ENCODE data around the gene YBEY.

DNA sequence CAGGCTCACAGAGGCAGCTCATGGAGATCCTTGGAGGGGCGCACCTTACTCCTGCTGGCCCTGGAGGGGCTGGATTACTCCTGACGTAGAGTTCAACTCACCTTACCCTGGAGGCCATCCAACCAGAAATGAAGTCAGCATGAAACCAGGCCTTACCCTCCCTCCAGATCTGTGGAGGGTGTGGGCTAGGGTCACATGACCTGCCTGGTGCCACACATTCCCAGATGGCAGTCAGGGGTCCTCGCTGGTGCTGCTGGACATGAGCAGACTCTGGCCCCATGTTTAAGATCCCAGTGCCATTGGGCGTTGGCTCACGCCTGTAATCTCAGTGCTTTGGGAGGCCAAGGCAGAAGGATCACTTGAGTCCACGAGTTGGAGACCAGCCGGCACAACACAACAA lies 33.0 kb downstream of the YBEY start:
- TF ChIP-seq, protein P1, sequence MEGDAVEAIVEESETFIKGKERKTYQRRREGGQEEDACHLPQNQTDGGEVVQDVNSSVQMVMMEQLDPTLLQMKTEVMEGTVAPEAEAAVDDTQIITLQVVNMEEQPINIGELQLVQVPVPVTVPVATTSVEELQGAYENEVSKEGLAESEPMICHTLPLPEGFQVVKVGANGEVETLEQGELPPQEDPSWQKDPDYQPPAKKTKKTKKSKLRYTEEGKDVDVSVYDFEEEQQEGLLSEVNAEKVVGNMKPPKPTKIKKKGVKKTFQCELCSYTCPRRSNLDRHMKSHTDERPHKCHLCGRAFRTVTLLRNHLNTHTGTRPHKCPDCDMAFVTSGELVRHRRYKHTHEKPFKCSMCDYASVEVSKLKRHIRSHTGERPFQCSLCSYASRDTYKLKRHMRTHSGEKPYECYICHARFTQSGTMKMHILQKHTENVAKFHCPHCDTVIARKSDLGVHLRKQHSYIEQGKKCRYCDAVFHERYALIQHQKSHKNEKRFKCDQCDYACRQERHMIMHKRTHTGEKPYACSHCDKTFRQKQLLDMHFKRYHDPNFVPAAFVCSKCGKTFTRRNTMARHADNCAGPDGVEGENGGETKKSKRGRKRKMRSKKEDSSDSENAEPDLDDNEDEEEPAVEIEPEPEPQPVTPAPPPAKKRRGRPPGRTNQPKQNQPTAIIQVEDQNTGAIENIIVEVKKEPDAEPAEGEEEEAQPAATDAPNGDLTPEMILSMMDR (IDR thresholded peaks at IDR 0.05): no peak
- TF ChIP-seq ZFX (IDR thresholded peaks at IDR 0.05; ENCODE audit: borderline replicate concordance): no peak
